ENCODE measurements around the gene TNFRSF9. TPM values are rescaled to one million over a fixed set of nuclear protein-coding genes. Genes with fewer than 3 reads are reported as not detected.

Gene TNFRSF9
- total and polyA plus RNA-seq, 8 donors, result 0.11 to 4.3 (median 0.22) TPM

GRCh38 chr1:7985851-7986612, 45.4 kb upstream of the TNFRSF9 start:
- DNase-seq, result no peak
- Histone ChIP-seq H3K27me3 (no peaks in the 10 kb centered on the region), H3K9me3 (no peaks in the 10 kb centered on the region), H3K4me3 (no peak overlapping the region), H3K36me3 (peaks cover 4 to 71% of the 10 kb centered on the region in 2 donors), H3K4me1 (peaks cover 0 to 11% of the 10 kb centered on the region in 2 donors), H3K27ac (no peak overlapping the region)
- no peak for TF ChIP-seq CTCF (IDR thresholded peaks at IDR 0.05)
- no peak for ATAC-seq
- intact Hi-C loops (cut with DNase I), result loop anchor here in 1 of 2 donors (10.0 kb wide), 1 partner anchor 329 kb away; the partner anchor contains the start of gene SLC45A1

- Histone ChIP-seq H3K9me3 (no peaks in the 10 kb centered on the region), H3K27ac (no peak overlapping the region), H3K4me3 (no peak overlapping the region), H3K36me3 (peaks cover 4 to 82% of the 10 kb centered on the region in 2 donors), H3K27me3 (no peaks in the 10 kb centered on the region), H3K4me1 (peaks cover 0 to 11% of the 10 kb centered on the region in 2 donors)
- no peak for ATAC-seq
- TF ChIP-seq CTCF (IDR thresholded peaks at IDR 0.05), result no peak
- intact Hi-C loops (cut with DNase I), result loop anchor here in 1 of 2 donors (10.0 kb wide), 1 partner anchor 330 kb away; the partner anchor contains the start of gene SLC45A1
- DNase-seq, result no peak
These were observed 44.2 kb upstream of the TNFRSF9 start for GRCh38 chr1:7984811-7985210.

GRCh38 chr1:7983086-7983778, 42.6 kb upstream of the TNFRSF9 start:
- Histone ChIP-seq H3K36me3 (peaks cover 4 to 89% of the 10 kb centered on the region in 2 donors), H3K4me1 (peaks cover 0 to 11% of the 10 kb centered on the region in 2 donors), H3K27ac (no peak overlapping the region), H3K4me3 (no peak overlapping the region), H3K9me3 (no peaks in the 10 kb centered on the region), H3K27me3 (no peaks in the 10 kb centered on the region)
- intact Hi-C loops (cut with DNase I), result loop anchor here in 1 of 2 donors (10.0 kb wide), 1 partner anchor 332 kb away; the partner anchor contains the start of gene SLC45A1
- DNase-seq (no peak), ATAC-seq (no peak)
- no peak for TF ChIP-seq CTCF (IDR thresholded peaks at IDR 0.05)

GRCh38 chr1:7980984-7981383, 40.3 kb upstream of the TNFRSF9 start:
- H3K4me3 ChIP-seq, result no peak overlapping the region
- H3K36me3 ChIP-seq, result peaks cover 4 to 92% of the 10 kb centered on the region in 2 donors
- ATAC-seq (no peak), DNase-seq (no peak)
- no peak overlapping the region for H3K27ac ChIP-seq
- TF ChIP-seq CTCF (IDR thresholded peaks at IDR 0.05), result no peak
- H3K27me3 ChIP-seq, result no peaks in the 10 kb centered on the region
- peaks cover 0 to 11% of the 10 kb centered on the region in 2 donors for H3K4me1 ChIP-seq
- no peaks in the 10 kb centered on the region for H3K9me3 ChIP-seq
- intact Hi-C loops (cut with DNase I), result loop anchor here in 1 of 2 donors (10.0 kb wide), 1 partner anchor 334 kb away; the partner anchor contains the start of gene SLC45A1
